ENCODE results near the gene C8G. TPM values are rescaled to one million over a fixed set of nuclear protein-coding genes. Genes with fewer than 3 reads are reported as not detected.

Gene C8G
- total RNA-seq, 1 experiment from 2014 or later, result 2.9 TPM

DNA sequence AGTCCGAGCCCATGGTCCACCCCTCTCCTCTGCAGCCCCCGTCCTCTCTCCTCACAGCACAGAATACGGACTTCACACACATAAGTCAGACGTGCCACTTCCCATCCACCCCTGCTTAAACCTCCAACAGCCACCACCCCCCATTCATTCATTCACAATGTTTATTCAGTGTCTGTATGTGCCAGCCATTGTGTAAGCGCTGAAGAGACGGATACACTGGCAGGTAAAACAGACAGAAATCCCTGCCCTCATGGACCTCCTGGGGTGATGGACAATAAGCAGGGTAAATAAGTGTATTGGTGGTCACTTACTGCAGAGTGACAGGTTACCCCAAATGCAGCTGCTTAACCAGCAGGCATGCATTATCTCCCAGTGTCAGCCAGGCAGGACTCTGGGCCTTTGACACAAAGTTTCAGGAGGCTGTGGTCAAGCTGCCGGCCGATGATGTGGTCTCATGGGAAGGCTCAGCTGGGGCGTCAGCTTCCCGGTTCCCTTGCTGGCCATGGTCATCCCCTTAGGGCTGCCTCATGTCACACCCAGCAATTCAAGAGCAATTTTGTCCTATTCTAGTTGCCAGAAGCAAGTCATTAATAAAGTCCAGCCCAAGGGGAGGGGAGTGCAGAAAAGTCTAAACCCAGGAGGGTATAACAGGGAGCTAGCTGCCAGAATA, 45.3 kb downstream of the C8G start:
- DNase-seq (ENCODE audit: low read depth, low spot score) (no peak), ATAC-seq (no peak)
- H3K4me1 ChIP-seq (ENCODE audit: control insufficient read depth, insufficient read depth, low read length), result peaks cover 7% of the 10 kb centered on the region; the same call in 1 of the 2 replicates
- in situ Hi-C loops (cut with HindIII; ENCODE audit: low pct_unique_long_range_greater_than_20kb, low sequenced_read_pairs) (no loop called here), intact Hi-C loops (cut with micrococcal nuclease; ENCODE audit: unreplicated experiment) (no loop called here)
- ChIA-PET POLR2A (no interaction called here), CTCF (no interaction called here)
- no peaks in the 10 kb centered on the region; the same call in 1 of the 2 replicates for H3K36me3 ChIP-seq (ENCODE audit: control insufficient read depth, insufficient read depth, low read length)
- BruUV-seq (replicated peaks), result no TSS peak
- no peaks in the 10 kb centered on the region for H3K9me3 ChIP-seq (ENCODE audit: control insufficient read depth, insufficient read depth, low read depth, low read length)
- H3K27me3 ChIP-seq (ENCODE audit: control insufficient read depth, insufficient read depth, low read length), result no peaks in the 10 kb centered on the region
- no peak for TF ChIP-seq POLR2AphosphoS5 (IDR thresholded peaks at IDR 0.05; ENCODE audit: low read depth, low read length)
- TF ChIP-seq TCF7L2 (IDR thresholded peaks at IDR 0.05; ENCODE audit: low read depth, low read length), result no peak
- no peak for TF ChIP-seq CTCF (IDR thresholded peaks at IDR 0.05)
- TF ChIP-seq SIN3A (IDR thresholded peaks at IDR 0.05; ENCODE audit: borderline replicate concordance, insufficient read depth, low read depth, low read length), result no peak
- TF ChIP-seq, protein P1, sequence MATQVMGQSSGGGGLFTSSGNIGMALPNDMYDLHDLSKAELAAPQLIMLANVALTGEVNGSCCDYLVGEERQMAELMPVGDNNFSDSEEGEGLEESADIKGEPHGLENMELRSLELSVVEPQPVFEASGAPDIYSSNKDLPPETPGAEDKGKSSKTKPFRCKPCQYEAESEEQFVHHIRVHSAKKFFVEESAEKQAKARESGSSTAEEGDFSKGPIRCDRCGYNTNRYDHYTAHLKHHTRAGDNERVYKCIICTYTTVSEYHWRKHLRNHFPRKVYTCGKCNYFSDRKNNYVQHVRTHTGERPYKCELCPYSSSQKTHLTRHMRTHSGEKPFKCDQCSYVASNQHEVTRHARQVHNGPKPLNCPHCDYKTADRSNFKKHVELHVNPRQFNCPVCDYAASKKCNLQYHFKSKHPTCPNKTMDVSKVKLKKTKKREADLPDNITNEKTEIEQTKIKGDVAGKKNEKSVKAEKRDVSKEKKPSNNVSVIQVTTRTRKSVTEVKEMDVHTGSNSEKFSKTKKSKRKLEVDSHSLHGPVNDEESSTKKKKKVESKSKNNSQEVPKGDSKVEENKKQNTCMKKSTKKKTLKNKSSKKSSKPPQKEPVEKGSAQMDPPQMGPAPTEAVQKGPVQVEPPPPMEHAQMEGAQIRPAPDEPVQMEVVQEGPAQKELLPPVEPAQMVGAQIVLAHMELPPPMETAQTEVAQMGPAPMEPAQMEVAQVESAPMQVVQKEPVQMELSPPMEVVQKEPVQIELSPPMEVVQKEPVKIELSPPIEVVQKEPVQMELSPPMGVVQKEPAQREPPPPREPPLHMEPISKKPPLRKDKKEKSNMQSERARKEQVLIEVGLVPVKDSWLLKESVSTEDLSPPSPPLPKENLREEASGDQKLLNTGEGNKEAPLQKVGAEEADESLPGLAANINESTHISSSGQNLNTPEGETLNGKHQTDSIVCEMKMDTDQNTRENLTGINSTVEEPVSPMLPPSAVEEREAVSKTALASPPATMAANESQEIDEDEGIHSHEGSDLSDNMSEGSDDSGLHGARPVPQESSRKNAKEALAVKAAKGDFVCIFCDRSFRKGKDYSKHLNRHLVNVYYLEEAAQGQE (IDR thresholded peaks at IDR 0.05; ENCODE audit: insufficient read depth in 1 of 2, low read depth in 2 of 2, low read length in 1 of 2), result no peak
- H3K27ac ChIP-seq (ENCODE audit: low read length), result peak overlapping the region; percentile 77
- H3K4me3 ChIP-seq (ENCODE audit: low read depth in 2 of 2, low read length in 2 of 2), result no peak overlapping the region

DNA sequence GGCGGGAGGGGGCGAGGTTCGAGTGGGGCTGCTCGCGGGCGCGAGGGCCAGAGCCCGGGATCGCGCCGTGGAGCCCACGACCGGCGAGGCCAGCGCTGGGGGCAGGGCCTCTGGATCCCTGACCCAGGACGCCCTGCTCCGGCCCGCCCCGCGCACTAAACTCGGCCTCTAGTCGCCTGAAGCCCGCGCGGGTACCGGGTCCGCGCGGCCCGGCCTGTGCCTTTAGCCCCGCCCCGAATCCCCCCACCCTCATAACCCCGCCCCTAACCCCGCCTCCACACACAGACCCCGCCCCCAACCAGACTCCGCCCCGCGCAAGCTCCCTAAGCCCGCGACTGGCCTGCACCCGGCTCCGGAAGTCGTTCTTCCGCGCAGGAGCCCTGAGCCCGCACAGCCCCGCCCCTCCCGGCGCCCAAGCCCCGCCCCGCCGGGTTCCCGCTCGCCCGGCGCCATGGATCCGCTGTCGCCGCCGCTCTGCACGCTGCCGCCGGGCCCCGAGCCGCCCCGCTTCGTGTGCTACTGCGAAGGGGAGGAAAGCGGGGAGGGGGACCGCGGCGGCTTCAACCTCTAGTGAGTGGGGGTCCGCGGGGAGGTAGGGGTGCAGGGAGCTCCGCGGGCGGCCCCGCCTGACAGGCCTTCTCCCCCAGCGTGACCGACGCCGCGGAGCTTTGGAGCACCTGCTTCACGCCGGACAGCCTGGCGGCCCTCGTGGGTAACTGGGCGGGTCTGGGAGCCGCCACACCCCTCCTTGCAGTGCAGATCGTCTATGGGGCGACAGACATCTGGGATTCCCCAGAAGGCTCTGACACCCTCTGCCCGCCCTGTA, 47.2 kb downstream of the C8G start, which contains the start of gene PAXX:
Gene PAXX (plus strand): TSS at position 430 of the 826 bp plus-strand sequence. CDS start 22 bp downstream, at position 452.
- ChIA-PET POLR2A (interaction anchor here (0.6 kb wide), 2 partner anchors 92 to 158 kb away, joined by 7 to 13 read pairs; no protein-coding TSS in a partner anchor), CTCF (interaction anchor here (0.6 kb wide), 1 partner anchor 44 kb away, joined by 4 read pairs; no protein-coding TSS in a partner anchor)
- BruUV-seq (replicated peaks), result no TSS peak
- ATAC-seq (peak; percentile 87), DNase-seq (ENCODE audit: low read depth, low spot score) (no peak)
- intact Hi-C loops (cut with micrococcal nuclease; ENCODE audit: unreplicated experiment) (no loop called here), in situ Hi-C loops (cut with HindIII; ENCODE audit: low pct_unique_long_range_greater_than_20kb, low sequenced_read_pairs) (no loop called here)
- peaks cover 17% of the 10 kb centered on the region for H3K4me1 ChIP-seq (ENCODE audit: control insufficient read depth, insufficient read depth, low read length)
- H3K27ac ChIP-seq (ENCODE audit: low read length), result peak within 1 kb of the TSS; percentile 77
- no peaks in the 10 kb centered on the region for H3K9me3 ChIP-seq (ENCODE audit: control insufficient read depth, insufficient read depth, low read depth, low read length)
- peak within 1 kb of the TSS; percentile 68 to 78 for H3K4me3 ChIP-seq (ENCODE audit: low read depth in 2 of 2, low read length in 2 of 2)
- TF ChIP-seq CTCF (IDR thresholded peaks at IDR 0.05), result no peak
- peak; percentile 55; the same call in 1 of the 2 replicates for TF ChIP-seq SIN3A (IDR thresholded peaks at IDR 0.05; ENCODE audit: borderline replicate concordance, insufficient read depth, low read depth, low read length)
- TF ChIP-seq TCF7L2 (IDR thresholded peaks at IDR 0.05; ENCODE audit: low read depth, low read length), result no peak
- TF ChIP-seq, protein P1 (IDR thresholded peaks at IDR 0.05; ENCODE audit: insufficient read depth in 1 of 2, low read depth in 2 of 2, low read length in 1 of 2), result no peak
- TF ChIP-seq POLR2AphosphoS5 (IDR thresholded peaks at IDR 0.05; ENCODE audit: low read depth, low read length), result no peak
- H3K36me3 ChIP-seq (ENCODE audit: control insufficient read depth, insufficient read depth, low read length), result no peaks in the 10 kb centered on the region; the same call in 1 of the 2 replicates
- H3K27me3 ChIP-seq (ENCODE audit: control insufficient read depth, insufficient read depth, low read length), result no peaks in the 10 kb centered on the region
